Measurements from ENCODE around the gene NME9.

NME9 gene

GRCh38 chr3:138281561-138281960, 48.1 kb downstream of the NME9 start:
- DNase-seq (ENCODE audit: low spot score): no peak

DNA sequence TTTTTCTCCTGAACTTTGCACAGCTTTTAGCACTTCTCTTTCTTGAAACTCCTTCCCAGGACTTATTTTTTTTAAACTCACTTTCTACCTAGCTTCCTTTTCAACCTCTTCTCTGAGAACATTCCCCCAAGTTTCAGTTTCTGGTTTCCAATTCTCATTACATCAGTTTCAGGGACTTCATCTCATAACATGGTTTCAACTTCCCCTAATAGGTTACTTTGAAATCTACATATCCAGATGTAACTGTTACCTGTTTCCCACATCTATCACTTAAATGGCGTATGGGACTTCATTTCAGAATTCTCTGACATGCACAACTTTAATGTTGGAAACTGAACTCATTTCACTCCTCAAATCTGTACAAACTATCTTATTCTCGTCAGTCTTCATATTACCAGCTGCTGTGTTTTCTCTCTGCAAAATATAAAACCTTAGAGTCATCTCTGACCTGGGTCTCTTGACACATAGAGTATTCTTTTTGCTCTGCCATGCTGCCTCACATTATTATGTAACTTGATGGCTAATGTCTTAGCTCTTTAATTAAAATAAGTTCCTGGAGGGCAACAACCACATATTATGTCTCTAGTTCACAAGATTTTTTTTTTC, 58.4 kb downstream of the NME9 start:
- no peak for DNase-seq (ENCODE audit: low spot score)

DNA sequence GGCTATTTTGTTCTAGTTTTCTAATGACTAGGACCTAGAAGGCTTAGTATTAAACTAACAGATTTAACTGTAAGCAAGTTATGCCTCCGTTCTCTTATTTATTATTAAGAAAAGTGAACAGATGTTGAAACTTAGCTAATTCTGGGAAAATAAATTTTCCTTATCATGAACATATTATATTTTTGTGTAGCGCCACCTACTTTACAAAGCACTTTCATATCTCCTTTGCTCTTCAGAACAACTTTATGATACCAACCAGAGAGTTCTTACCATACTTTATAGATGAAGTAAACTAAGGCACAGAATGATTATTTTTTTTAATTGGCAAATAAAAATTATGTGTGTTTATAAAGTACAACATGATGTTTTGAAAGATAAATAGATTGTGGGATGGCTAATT, 59.4 kb downstream of the NME9 start:
- DNase-seq (ENCODE audit: low spot score): no peak

GRCh38 chr3:138267083-138267482, 62.6 kb downstream of the NME9 start:
- no peak for DNase-seq (ENCODE audit: low spot score)

- DNase-seq (ENCODE audit: low spot score): no peak
Measured at GRCh38 chr3:138265745-138266144, 63.9 kb downstream of the NME9 start.

- DNase-seq (ENCODE audit: low spot score): no peak
Measured at GRCh38 chr3:138263104-138263503, 66.5 kb downstream of the NME9 start.

DNA sequence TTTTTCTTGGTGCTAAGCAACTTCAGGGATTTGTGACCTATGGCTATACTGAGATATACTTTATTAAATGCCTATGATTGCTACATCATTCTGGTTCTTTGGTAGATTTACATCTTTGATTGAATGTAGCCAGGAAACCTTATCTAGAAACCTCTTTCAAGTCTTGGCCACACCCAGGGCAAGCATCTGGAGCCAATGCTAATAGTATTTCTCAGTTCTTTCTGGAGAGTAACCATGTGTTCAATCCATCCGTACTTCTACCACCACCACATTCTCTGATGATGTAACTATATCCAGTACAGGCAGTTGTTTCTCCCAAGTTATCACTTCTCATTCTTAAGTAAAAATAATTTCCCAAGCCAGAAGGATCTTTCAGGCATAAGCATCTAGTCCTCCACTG, 69.0 kb downstream of the NME9 start:
- no peak for DNase-seq (ENCODE audit: low spot score)

DNA sequence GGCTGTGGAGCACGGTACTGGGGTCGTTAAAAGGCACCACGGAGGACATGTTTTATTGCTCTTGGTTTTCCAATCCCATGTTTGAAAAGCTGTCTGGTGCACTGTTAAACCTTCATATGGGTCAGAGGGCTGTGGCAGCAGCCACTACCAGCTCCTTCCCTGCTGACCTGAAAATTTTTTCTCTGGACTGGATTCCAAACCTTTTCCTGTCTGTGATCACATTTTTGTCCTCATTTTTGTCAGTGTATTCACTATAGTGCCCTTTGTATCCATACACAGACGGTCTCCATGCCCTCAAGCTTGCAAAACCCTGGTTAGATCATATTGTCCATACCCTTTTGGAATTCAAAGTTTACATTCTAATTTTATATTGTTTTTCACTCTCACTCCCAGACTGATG, 70.5 kb downstream of the NME9 start:
- DNase-seq (ENCODE audit: low spot score): no peak

DNA sequence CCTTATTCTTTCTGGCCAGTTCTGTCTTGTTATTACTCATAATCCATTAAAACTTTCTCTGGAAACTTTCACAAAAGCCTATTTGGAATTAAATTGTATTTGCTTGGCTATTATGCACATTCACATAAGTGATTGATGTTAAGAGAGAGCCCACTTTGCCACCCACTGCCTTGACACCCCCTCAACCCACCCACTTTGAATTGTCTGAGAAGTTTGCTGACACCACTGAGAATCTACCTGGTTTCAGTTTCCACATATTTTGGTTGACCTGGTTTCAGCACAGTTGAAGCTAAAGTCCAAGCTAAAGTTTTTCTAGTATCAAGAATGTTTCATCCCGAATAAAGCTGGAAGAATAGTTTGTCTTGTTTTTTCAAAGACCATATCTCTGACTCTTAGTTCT, 71.7 kb downstream of the NME9 start:
- DNase-seq (ENCODE audit: low spot score): no peak

GRCh38 chr3:138256022-138256421, 73.6 kb downstream of the NME9 start:
- no peak for DNase-seq (ENCODE audit: low spot score)

- no peak for DNase-seq (ENCODE audit: low spot score)
Measured at GRCh38 chr3:138254216-138254615, 75.4 kb downstream of the NME9 start.

GRCh38 chr3:138253609-138254008, 76.0 kb downstream of the NME9 start:
- no peak for DNase-seq (ENCODE audit: low spot score)

Measured in COLO829 (cell line).